Measurements from ENCODE around the gene PIGZ.

PIGZ gene

GRCh38 chr3:196920733-196921132, 47.9 kb downstream of the PIGZ start:
- Histone ChIP-seq H3K27me3 (ENCODE audit: insufficient read depth, low read length) (no peaks in the 10 kb centered on the region), H2AFZ (ENCODE audit: low read depth, low read length) (no peak overlapping the region), H3K4me1 (ENCODE audit: insufficient read depth, low read length) (no peaks in the 10 kb centered on the region), H3K9me3 (ENCODE audit: low read length) (peaks cover 2% of the 10 kb centered on the region), H3K36me3 (ENCODE audit: insufficient read depth, low read length) (peaks cover 34% of the 10 kb centered on the region), H3K4me3 (ENCODE audit: low read length) (no peak overlapping the region)

- Histone ChIP-seq H3K4me3 (ENCODE audit: low read length) (no peak overlapping the region), H3K36me3 (ENCODE audit: insufficient read depth, low read length) (peaks cover 41% of the 10 kb centered on the region), H3K27me3 (ENCODE audit: insufficient read depth, low read length) (no peaks in the 10 kb centered on the region), H3K9me3 (ENCODE audit: low read length) (peaks cover 10% of the 10 kb centered on the region), H3K4me1 (ENCODE audit: insufficient read depth, low read length) (no peaks in the 10 kb centered on the region), H2AFZ (ENCODE audit: low read depth, low read length) (no peak overlapping the region)
Observed at GRCh38 chr3:196918968-196919367, 49.7 kb downstream of the PIGZ start.

- H3K9me3 ChIP-seq (ENCODE audit: low read length), result peaks cover 10% of the 10 kb centered on the region
- no peaks in the 10 kb centered on the region for H3K4me1 ChIP-seq (ENCODE audit: insufficient read depth, low read length)
- no peak overlapping the region for H3K4me3 ChIP-seq (ENCODE audit: low read length)
- H2AFZ ChIP-seq (ENCODE audit: low read depth, low read length), result no peak overlapping the region
- peaks cover 25% of the 10 kb centered on the region for H3K36me3 ChIP-seq (ENCODE audit: insufficient read depth, low read length)
- H3K27me3 ChIP-seq (ENCODE audit: insufficient read depth, low read length), result no peaks in the 10 kb centered on the region
Observed at GRCh38 chr3:196916995-196917394, 51.6 kb downstream of the PIGZ start.

GRCh38 chr3:196916221-196916620, 52.4 kb downstream of the PIGZ start:
- H3K4me3 ChIP-seq (ENCODE audit: low read length), result no peak overlapping the region
- H3K36me3 ChIP-seq (ENCODE audit: insufficient read depth, low read length), result peaks cover 21% of the 10 kb centered on the region
- no peak overlapping the region for H2AFZ ChIP-seq (ENCODE audit: low read depth, low read length)
- no peaks in the 10 kb centered on the region for H3K4me1 ChIP-seq (ENCODE audit: insufficient read depth, low read length)
- H3K27me3 ChIP-seq (ENCODE audit: insufficient read depth, low read length), result no peaks in the 10 kb centered on the region
- H3K9me3 ChIP-seq (ENCODE audit: low read length), result peaks cover 10% of the 10 kb centered on the region

- peaks cover 10% of the 10 kb centered on the region for H3K9me3 ChIP-seq (ENCODE audit: low read length)
- H3K36me3 ChIP-seq (ENCODE audit: insufficient read depth, low read length), result peaks cover 18% of the 10 kb centered on the region
- H2AFZ ChIP-seq (ENCODE audit: low read depth, low read length), result no peak overlapping the region
- H3K4me1 ChIP-seq (ENCODE audit: insufficient read depth, low read length), result no peaks in the 10 kb centered on the region
- H3K4me3 ChIP-seq (ENCODE audit: low read length), result no peak overlapping the region
- H3K27me3 ChIP-seq (ENCODE audit: insufficient read depth, low read length), result no peaks in the 10 kb centered on the region
Observed at GRCh38 chr3:196915375-196915774, 53.3 kb downstream of the PIGZ start.

GRCh38 chr3:196914866-196915265, 53.8 kb downstream of the PIGZ start:
- H2AFZ ChIP-seq (ENCODE audit: low read depth, low read length), result no peak overlapping the region
- H3K4me1 ChIP-seq (ENCODE audit: insufficient read depth, low read length), result no peaks in the 10 kb centered on the region
- no peak overlapping the region for H3K4me3 ChIP-seq (ENCODE audit: low read length)

GRCh38 chr3:196903740-196904139, 64.9 kb downstream of the PIGZ start:
- no peak overlapping the region for H2AFZ ChIP-seq (ENCODE audit: low read depth, low read length)
- no peak overlapping the region for H3K4me3 ChIP-seq (ENCODE audit: low read length)
- H3K9me3 ChIP-seq (ENCODE audit: low read length), result no peaks in the 10 kb centered on the region
- no peaks in the 10 kb centered on the region for H3K4me1 ChIP-seq (ENCODE audit: insufficient read depth, low read length)
- no peaks in the 10 kb centered on the region for H3K27me3 ChIP-seq (ENCODE audit: insufficient read depth, low read length)
- H3K36me3 ChIP-seq (ENCODE audit: insufficient read depth, low read length), result peaks cover 63% of the 10 kb centered on the region

More at GRCh38 chr3:196914866-196915265, 53.8 kb downstream of the PIGZ start:
- Histone ChIP-seq H3K36me3 (ENCODE audit: insufficient read depth, low read length) (peaks cover 18% of the 10 kb centered on the region), H3K27me3 (ENCODE audit: insufficient read depth, low read length) (no peaks in the 10 kb centered on the region), H3K9me3 (ENCODE audit: low read length) (peaks cover 10% of the 10 kb centered on the region)

GRCh38 chr3:196902296-196902695, 66.3 kb downstream of the PIGZ start:
- peaks cover 61% of the 10 kb centered on the region for H3K36me3 ChIP-seq (ENCODE audit: insufficient read depth, low read length)
- no peaks in the 10 kb centered on the region for H3K9me3 ChIP-seq (ENCODE audit: low read length)
- H2AFZ ChIP-seq (ENCODE audit: low read depth, low read length), result no peak overlapping the region
- no peaks in the 10 kb centered on the region for H3K27me3 ChIP-seq (ENCODE audit: insufficient read depth, low read length)
- no peaks in the 10 kb centered on the region for H3K4me1 ChIP-seq (ENCODE audit: insufficient read depth, low read length)
- no peak overlapping the region for H3K4me3 ChIP-seq (ENCODE audit: low read length)

GRCh38 chr3:196901768-196902167, 66.9 kb downstream of the PIGZ start:
- peaks cover 57% of the 10 kb centered on the region for H3K36me3 ChIP-seq (ENCODE audit: insufficient read depth, low read length)
- H3K27me3 ChIP-seq (ENCODE audit: insufficient read depth, low read length), result no peaks in the 10 kb centered on the region
- no peak overlapping the region for H2AFZ ChIP-seq (ENCODE audit: low read depth, low read length)
- no peaks in the 10 kb centered on the region for H3K9me3 ChIP-seq (ENCODE audit: low read length)
- no peaks in the 10 kb centered on the region for H3K4me1 ChIP-seq (ENCODE audit: insufficient read depth, low read length)
- H3K4me3 ChIP-seq (ENCODE audit: low read length), result no peak overlapping the region
